NCI-H748 (cell line): ENCODE data around the gene ZNF266.
A peak's percentile ranks its signal among the peaks of the same experiment; 100 is the strongest.

Source experiments
- DNase-seq: peaks from one replicate; lab custom pipeline; 2025; ENCODE audit not compliant: unreplicated experiment; lab: John Stamatoyannopoulos, UW

Gene ZNF266

DNA sequence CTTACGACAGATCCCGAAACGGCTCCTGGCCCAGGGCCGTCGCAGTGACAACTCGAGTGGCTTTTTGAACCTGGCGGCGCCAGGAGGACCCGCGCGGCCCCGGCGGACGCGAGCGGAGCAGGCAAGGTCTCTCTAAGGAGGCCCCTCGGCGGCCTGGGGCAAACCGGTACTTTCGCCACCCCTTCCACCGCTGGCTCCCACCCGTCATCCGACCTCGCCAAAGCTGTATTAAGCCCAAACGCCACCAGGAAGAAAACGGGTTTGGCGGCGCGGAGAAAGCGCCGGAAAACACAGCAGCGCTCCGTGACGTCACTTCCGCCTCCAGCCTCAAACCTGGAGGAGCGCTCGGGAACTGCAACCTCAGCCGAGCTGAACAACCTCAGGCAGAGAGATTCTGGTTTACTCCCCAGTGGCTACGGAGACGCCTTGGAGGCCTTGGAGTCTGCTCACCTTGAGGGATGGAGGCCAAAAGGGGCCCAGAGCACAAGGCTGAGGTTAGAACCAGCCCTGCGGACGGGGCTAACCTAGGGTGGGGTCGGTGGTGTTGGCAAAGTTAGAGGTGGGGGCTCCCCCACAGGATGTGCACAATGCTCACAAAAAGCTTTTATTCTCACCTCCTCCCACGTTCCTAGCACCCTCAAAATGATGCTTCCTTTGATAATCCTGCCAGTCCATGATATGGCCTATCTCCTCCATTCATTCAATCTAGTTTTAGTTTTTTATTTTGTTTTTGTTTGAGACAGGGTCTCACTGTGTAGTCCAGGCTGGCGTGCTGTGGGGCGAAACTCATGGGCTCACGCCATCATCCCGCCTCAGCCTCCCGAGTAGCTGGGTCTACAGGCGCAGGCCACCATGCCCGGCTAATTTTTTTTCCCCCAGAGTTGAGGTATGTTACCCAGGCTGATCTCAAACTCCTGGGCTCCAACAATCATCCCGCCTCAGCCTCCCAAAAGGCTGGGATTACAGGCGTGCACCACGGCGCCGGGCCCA, at the start of gene ZNF266:
TSS of gene ZNF266 (minus strand) at position 295 of the 990 bp plus-strand sequence. CDS start 15,484 bp downstream, outside the sequence.
- DNase-seq, result peak; percentile 87

- DNase-seq, result no peak
Measured at GRCh38 chr19:9485140-9485539, 49.8 kb upstream of the ZNF266 start.

DNA sequence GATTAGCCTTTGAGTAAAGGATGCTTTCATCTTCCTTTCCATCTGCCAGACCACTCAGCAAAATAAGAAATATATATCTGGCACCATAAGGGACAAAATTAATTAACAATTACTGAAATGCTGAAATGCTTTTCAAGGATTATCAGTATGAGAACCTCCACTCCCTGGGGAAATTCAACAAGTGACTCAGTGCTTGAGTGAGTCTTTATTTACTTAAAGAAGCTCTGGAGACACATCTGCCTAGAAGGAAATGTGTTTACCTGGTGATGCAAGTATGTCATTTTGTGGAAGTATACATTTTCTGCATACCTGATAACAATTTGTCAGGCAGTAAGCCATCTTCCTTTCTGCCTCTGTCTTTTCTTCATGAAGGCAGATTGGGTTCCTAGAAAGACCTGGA, 39.6 kb upstream of the ZNF266 start:
- DNase-seq, result no peak

DNA sequence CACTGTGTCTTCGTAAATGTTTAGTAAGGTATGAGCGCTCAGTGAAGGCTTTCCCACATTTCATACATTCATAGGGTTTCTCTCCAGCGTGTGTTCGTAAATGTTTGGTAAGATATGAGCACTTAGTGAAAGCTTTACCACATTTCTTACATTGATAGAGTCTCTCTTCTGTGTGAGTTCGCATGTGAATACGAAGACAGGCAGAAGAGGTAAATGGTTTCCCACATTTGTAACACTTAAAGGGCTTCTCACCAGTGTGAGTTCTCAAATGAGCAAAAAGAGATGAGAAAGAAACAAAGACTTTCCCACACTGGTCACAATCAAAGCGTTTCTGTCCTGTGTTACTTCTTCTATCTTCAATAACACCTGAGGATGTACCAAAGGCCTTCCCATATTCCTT, 31.8 kb upstream of the ZNF266 start:
- no peak for DNase-seq

- no peak for DNase-seq
Measured at GRCh38 chr19:9461938-9462337, 26.6 kb upstream of the ZNF266 start.

GRCh38 chr19:9456018-9456689, 20.8 kb upstream of the ZNF266 start:
- no peak for DNase-seq

- no peak for DNase-seq
Measured at GRCh38 chr19:9453953-9454352, 18.6 kb upstream of the ZNF266 start.

- no peak for DNase-seq
Measured at GRCh38 chr19:9445037-9445436, 9.7 kb upstream of the ZNF266 start.

GRCh38 chr19:9436358-9436757, 985 bp upstream of the ZNF266 start:
- DNase-seq, result no peak

DNA sequence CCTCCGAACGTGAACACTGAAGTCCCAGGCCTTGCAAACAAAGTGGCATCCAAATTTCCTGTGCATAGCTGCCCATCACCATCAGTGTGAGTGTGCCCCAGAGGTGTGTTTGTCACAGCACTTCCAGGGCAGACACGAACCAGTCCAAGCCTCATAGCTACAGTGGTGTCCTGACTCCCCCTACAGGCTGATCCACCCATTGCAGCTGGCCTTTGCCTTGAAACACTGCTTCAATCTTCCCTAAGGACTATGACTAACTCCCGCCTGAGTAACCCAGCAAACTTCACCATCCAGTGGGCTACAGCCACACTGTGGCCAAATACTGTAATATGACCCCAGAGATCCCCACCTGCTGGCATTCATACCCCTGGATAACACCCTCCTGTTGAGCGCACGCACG, 3.9 kb downstream of the ZNF266 start:
- DNase-seq, result peak; percentile 22

DNA sequence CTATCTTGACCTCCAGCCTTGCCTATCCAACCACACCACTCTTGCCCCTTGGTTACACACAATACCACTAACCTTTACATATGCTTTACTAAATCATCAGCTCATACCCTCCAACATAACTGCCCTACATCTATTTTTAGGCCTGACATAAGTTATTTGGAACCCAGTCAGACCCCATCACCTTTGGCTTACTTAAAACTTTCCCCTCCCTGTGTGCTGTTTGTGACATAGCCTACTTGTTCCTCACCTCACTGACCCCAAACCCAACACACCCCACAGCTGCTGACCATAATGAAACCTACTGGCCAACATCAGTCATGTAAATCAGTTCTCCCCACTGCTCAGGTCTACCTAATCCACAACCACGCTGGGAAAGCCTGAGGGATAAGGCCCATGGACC, 4.9 kb downstream of the ZNF266 start:
- DNase-seq, result no peak

GRCh38 chr19:9427941-9428340, 7.4 kb downstream of the ZNF266 start:
- no peak for DNase-seq

- no peak for DNase-seq
Measured at GRCh38 chr19:9413240-9413954, 22.0 kb downstream of the ZNF266 start.

GRCh38 chr19:9407827-9408226, 27.5 kb downstream of the ZNF266 start:
- DNase-seq, result no peak

DNA sequence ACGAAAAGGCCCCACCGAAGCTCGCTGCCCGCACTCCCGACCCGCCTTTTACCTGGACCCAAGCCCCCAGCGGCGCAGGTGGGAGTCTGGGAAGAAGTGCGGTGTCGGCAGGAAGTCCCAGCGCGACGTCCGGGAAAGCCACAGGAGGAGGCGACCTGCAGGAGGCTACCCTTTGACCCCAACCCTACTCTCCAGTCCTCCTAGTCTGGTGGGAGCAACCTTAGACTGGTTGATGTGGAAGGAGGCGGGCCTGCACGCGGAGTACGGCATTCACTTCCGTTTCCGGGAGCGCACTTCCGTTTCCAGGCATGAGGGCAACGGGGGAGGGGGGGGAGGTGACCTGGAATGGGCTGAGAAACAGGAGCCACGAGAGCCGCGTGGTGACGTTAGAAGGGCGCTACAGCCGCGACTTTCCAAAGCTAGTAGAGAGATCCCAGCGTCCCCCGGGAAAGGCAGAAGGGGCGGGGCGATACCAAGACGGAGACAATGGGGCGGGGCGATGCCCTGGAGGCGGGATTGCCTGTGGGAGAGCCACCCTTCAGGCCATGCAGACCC, 28.5 kb downstream of the ZNF266 start:
- DNase-seq, result peak; percentile 94

DNA sequence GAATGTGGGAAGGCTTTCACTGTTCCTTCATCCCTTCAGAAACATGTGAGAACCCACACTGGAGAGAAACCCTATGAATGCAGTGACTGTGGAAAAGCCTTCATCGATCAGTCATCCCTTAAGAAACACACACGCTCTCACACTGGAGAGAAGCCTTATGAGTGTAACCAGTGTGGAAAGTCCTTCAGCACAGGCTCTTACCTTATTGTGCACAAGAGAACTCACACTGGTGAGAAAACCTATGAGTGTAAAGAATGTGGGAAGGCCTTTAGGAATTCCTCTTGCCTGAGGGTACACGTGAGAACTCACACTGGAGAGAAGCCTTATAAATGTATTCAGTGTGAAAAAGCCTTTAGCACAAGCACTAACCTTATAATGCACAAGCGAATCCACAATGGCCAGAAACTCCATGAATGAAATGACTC, 54.0 kb downstream of the ZNF266 start:
- DNase-seq, result no peak

GRCh38 chr19:9370738-9371619, 64.4 kb downstream of the ZNF266 start:
- no peak for DNase-seq

DNA sequence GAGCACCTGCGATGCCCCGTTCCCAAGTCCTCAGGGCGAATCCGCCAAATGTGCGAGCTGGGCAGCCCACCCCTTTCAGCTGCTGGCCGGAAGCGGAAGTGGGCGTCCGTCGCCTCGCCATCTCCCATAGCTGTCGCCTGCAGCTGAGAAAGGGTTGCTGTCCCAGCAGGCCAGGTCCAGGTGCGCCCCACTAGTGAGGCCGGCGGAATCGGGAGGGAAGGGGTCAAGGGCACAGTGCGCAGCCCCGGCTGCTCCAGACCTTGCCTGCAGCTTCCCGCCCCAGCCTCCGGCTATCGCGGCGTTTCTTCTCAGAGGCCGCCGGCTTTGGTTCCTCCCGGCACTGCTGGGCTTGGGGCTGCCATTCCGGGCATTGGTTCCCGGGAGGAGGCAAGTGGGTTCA, 72.5 kb downstream of the ZNF266 start, which contains the start of gene ZNF177:
TSS of gene ZNF177 (plus strand) at position 109 of the 400 bp plus-strand sequence. CDS start 15,299 bp downstream, outside the sequence.
- no peak for DNase-seq
